Measurements from ENCODE around the gene PIEZO1.

PIEZO1 gene

GRCh38 chr16:88705801-88706228 is 79.2 kb downstream of the PIEZO1 start:
- no peak for DNase-seq (ENCODE audit: low spot score)

GRCh38 chr16:88705076-88705684 is 79.8 kb downstream of the PIEZO1 start:
- DNase-seq (ENCODE audit: low spot score) = no peak

- no peak for DNase-seq (ENCODE audit: low spot score)
Measured at GRCh38 chr16:88703486-88704309, 81.3 kb downstream of the PIEZO1 start.

- no peak for DNase-seq (ENCODE audit: low spot score)
Measured at GRCh38 chr16:88702371-88703210, 82.4 kb downstream of the PIEZO1 start.

GRCh38 chr16:88701581-88702370 is 83.2 kb downstream of the PIEZO1 start:
- no peak for DNase-seq (ENCODE audit: low spot score)

- DNase-seq (ENCODE audit: low spot score) = no peak
Measured at GRCh38 chr16:88700636-88701482, 84.2 kb downstream of the PIEZO1 start.

- no peak for DNase-seq (ENCODE audit: low spot score)
Measured at GRCh38 chr16:88700322-88700635, 84.7 kb downstream of the PIEZO1 start.

GRCh38 chr16:88699180-88699579 is 85.8 kb downstream of the PIEZO1 start:
- DNase-seq (ENCODE audit: low spot score) = no peak

- no peak for DNase-seq (ENCODE audit: low spot score)
Measured at GRCh38 chr16:88698646-88699045, 86.4 kb downstream of the PIEZO1 start.

GRCh38 chr16:88697831-88698615 is 87.0 kb downstream of the PIEZO1 start:
- DNase-seq (ENCODE audit: low spot score) = no peak

- no peak for DNase-seq (ENCODE audit: low spot score)
Measured at GRCh38 chr16:88697116-88697830, 87.7 kb downstream of the PIEZO1 start.

- no peak for DNase-seq (ENCODE audit: low spot score)
Measured at GRCh38 chr16:88696441-88696840, 88.6 kb downstream of the PIEZO1 start.

- DNase-seq (ENCODE audit: low spot score) = no peak
Measured at GRCh38 chr16:88695753-88696152, 89.3 kb downstream of the PIEZO1 start.

- no peak for DNase-seq (ENCODE audit: low spot score)
Measured at GRCh38 chr16:88695218-88695617, 89.8 kb downstream of the PIEZO1 start.

GRCh38 chr16:88694221-88695087 is 90.6 kb downstream of the PIEZO1 start:
- DNase-seq (ENCODE audit: low spot score) = no peak

GRCh38 chr16:88693420-88694177 is 91.4 kb downstream of the PIEZO1 start:
- no peak for DNase-seq (ENCODE audit: low spot score)

- DNase-seq (ENCODE audit: low spot score) = no peak
Measured at GRCh38 chr16:88692861-88693260, 92.2 kb downstream of the PIEZO1 start.

All from LoVo (cell line).